ENCODE results near the gene MID1. TPM values are rescaled to one million over a fixed set of nuclear protein-coding genes. Genes with fewer than 3 reads are reported as not detected.

The MID1 gene
- total RNA-seq, 2 donors from 2014 or later, result 38.3 to 44.9 TPM

GRCh38 chrX:10531927-10532326, 88.5 kb downstream of the MID1 start:
- no peak overlapping the region for H3K9ac ChIP-seq (ENCODE audit: low read depth in 2 of 2, low read length in 2 of 2)
- no peak for TF ChIP-seq CTCF (IDR thresholded peaks at IDR 0.05)

DNA sequence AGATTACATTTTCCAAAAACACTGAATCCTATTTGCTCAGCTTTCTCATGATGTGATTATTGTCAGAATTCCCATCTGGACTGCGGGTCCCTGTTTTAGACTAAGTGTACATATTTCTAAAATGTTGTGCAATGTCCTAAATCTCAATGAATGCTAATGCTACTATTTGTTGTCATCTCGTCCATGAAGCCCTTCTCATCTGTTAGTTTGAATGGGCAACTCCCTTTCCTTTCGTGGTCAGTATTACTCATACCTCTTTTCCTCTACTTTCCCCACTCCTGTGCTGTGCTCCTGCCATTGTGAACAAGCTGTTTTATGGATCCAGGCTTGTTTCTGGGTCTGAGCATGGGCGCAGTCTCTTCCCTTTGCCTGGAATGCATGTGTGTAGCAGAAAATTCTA, 91.0 kb downstream of the MID1 start:
- Histone ChIP-seq H3K27ac (no peak overlapping the region), H3K4me3 (no peak overlapping the region), H3K9ac (ENCODE audit: low read depth in 2 of 2, low read length in 2 of 2) (no peak overlapping the region), H3K27me3 (no peaks in the 10 kb centered on the region), H3K36me3 (no peaks in the 10 kb centered on the region), H3K9me3 (no peaks in the 10 kb centered on the region), H3K4me1 (no peaks in the 10 kb centered on the region)
- no peak for DNase-seq
- TF ChIP-seq CTCF (IDR thresholded peaks at IDR 0.05), result no peak
- intact Hi-C loops (cut with DNase I), result no loop called here

More at GRCh38 chrX:10531927-10532326, 88.5 kb downstream of the MID1 start:
- Histone ChIP-seq H3K27ac (no peak overlapping the region), H3K27me3 (no peaks in the 10 kb centered on the region), H3K36me3 (no peaks in the 10 kb centered on the region), H3K9me3 (no peaks in the 10 kb centered on the region), H3K4me3 (no peak overlapping the region), H3K4me1 (no peaks in the 10 kb centered on the region)
- DNase-seq, result no peak
- intact Hi-C loops (cut with DNase I), result no loop called here

DNA sequence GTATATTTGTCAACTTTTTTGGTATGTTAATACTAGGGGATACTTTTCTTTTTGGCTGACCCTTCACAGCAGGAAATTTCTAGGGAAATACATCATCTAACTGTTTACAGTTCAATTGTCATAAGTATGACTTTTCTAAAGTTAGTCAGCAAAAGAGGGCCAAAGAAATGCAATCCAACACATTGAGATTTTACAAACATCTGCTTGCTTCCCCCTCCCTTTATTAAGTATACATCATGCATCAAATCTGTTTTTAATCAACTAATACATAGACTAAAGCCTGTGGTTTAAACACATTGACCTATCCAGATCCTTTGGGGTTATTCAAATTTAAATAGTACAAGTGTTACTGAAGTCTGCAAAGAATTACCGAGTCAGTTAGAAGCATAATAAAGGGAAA, 93.9 kb downstream of the MID1 start:
- no peak for TF ChIP-seq CTCF (IDR thresholded peaks at IDR 0.05)
- H3K27me3 ChIP-seq, result no peaks in the 10 kb centered on the region
- no peaks in the 10 kb centered on the region for H3K9me3 ChIP-seq
- H3K4me3 ChIP-seq, result no peak overlapping the region
- H3K36me3 ChIP-seq, result no peaks in the 10 kb centered on the region
- DNase-seq, result no peak
- no peaks in the 10 kb centered on the region for H3K4me1 ChIP-seq
- no peak overlapping the region for H3K9ac ChIP-seq (ENCODE audit: low read depth in 2 of 2, low read length in 2 of 2)
- intact Hi-C loops (cut with DNase I), result no loop called here
- H3K27ac ChIP-seq, result no peak overlapping the region

- no peak for DNase-seq
- no peaks in the 10 kb centered on the region for H3K9me3 ChIP-seq
- no peak overlapping the region for H3K27ac ChIP-seq
- no peaks in the 10 kb centered on the region for H3K36me3 ChIP-seq
- H3K9ac ChIP-seq (ENCODE audit: low read depth in 2 of 2, low read length in 2 of 2), result no peak overlapping the region
- intact Hi-C loops (cut with DNase I), result no loop called here
- no peak for TF ChIP-seq CTCF (IDR thresholded peaks at IDR 0.05)
- no peaks in the 10 kb centered on the region for H3K4me1 ChIP-seq
- no peaks in the 10 kb centered on the region for H3K27me3 ChIP-seq
- H3K4me3 ChIP-seq, result no peak overlapping the region
These were observed 94.8 kb downstream of the MID1 start for GRCh38 chrX:10525381-10526120.

DNA sequence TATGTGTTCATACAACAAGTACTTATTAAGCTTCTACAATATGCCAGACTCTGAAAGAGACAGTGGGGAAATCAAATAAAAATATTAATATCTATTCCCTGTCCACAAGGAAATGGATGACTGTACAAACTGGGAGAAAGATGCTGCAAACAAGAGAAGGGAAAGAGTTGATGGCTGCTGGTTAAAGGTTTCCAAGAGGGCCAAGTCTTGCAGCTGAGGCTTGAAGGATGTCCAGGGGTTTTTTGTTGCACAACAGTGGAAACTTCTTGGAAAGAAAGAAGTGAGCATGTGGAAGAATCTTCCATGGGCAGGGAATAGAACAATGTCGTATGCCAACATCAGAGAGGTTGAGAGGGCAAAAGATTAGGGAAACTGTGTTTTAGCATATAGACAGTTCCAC, 95.8 kb downstream of the MID1 start:
- no peaks in the 10 kb centered on the region for H3K36me3 ChIP-seq
- H3K4me1 ChIP-seq, result no peaks in the 10 kb centered on the region
- no peak for TF ChIP-seq CTCF (IDR thresholded peaks at IDR 0.05)
- intact Hi-C loops (cut with DNase I), result no loop called here
- no peak for DNase-seq
- H3K27me3 ChIP-seq, result no peaks in the 10 kb centered on the region
- no peak overlapping the region for H3K9ac ChIP-seq (ENCODE audit: low read depth in 2 of 2, low read length in 2 of 2)
- H3K9me3 ChIP-seq, result no peaks in the 10 kb centered on the region
- H3K27ac ChIP-seq, result no peak overlapping the region
- no peak overlapping the region for H3K4me3 ChIP-seq

Data from colonic mucosa (tissue), 4 donors.